ENCODE measurements around the gene ARHGAP24.

GRCh38 chr4:85510632-85510984 lies 35.7 kb downstream of the ARHGAP24 start:
- TF ChIP-seq POLR2A (IDR thresholded peaks at IDR 0.05) (no peak), CTCF (IDR thresholded peaks at IDR 0.05) (no peak)
